Measurements from ENCODE around the gene STAB1.
"Not testable (repeated sequence)": the region's sequence is repeated elsewhere in the genome, so short reads cannot be mapped to it uniquely, and the experiment has no call there.

STAB1 gene

DNA sequence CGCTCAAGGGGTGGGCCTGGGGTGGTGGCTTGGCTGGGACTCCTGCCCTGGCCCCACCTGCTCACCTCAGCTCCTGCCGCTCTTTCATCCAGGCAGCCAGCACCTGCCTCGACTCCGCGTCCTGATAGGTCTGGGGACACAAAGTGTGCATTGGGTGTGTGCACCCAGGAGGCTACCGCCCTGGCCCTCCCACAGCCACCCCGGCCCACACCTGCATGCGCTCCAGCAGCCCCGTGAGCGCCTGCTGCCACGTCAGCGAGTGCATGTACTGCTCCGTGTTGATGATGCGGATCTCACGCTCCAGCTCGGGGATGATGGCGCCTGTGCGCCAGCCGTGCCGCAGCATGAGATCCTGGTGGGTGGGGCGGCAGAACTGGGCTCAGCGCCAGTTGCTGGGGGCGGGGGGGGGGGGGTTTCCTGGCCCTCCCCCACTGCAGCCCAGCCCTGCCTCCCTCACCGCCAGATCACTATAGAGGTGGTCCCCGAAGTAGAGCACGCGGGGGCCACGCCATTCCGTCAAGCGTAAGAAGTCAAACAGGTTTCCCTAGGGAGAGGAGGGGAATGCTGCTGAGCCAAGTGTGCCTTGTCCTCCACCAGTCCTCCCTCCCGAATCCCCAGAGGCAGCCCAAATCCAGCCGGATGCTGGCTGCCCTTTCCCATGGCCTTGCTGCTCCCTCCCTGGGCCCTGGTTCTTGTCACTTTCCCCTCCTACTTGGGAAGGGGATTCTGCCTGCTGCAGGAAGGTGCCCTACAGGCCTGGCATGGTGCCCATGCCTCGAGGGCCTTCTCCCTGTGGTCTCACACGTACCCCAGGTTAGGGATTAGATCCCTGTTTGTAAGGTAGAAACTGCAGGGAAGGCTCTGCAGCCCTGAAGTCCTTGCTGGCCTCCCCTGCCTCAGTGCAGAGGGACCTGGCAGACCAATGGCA is 29.9 kb downstream of the STAB1 start:
- no peak for DNase-seq (ENCODE audit: low spot score)

DNA sequence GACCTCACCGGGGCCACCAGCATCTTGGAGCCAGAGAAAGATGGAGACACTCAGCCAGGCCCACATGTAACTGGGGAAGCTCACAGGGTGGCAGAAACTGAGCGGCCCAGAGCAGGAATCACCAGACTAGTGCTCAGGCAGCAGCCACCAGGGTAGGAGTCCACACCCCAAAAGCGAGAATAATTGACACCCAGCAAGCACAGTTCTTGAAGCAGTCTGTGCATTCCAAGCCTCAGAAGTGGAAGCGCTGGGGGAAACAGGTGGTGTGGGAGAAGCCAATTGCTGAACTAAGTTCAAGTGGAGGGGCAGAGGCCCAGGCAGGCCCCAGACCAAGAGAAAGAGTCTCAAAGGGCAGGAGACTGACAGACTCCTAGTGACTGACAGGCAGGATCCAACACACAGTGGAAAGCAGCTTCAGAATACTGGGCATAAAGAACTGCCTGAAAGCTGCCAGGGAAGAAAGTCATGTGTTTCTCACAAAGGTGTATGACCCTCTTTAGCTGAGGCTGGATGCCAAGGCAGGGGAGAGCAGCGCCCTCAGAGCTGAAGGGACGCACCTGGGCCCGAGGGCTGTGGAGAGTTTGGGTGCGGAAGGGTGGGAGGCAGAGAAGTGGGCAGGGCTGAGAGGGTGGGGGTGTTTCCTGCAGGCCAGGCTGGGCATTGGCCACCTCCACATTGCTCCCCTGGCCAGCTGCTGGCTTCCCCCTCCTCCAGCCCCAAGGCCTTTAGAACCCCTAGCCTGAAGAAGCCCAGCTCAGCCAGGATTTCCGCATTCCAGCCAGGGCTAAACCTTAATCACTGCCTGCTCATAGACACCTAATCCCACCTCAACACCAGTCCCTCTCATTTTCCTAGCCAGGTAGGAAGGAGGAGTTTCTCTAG is 30.8 kb downstream of the STAB1 start:
- no peak for DNase-seq (ENCODE audit: low spot score)

DNA sequence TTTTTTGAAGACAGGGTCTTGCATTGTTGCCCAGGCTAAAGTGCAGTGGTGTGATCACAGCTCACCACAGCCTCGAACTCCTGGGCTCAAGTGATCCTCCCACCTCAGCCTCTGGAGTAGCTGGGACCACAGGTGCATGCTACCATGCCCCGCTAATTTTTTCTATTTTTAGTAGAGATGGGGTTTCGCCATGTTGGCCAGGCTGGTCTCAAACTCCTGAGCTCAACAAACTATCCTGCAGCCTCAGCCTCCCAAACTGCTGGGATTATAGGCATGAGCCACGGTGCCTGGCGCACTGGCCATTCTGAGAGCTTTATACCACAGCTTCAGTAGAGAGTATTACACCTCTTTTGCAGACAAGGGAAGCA is 31.5 kb downstream of the STAB1 start:
- DNase-seq (ENCODE audit: low spot score), result not testable (repeated sequence)

DNA sequence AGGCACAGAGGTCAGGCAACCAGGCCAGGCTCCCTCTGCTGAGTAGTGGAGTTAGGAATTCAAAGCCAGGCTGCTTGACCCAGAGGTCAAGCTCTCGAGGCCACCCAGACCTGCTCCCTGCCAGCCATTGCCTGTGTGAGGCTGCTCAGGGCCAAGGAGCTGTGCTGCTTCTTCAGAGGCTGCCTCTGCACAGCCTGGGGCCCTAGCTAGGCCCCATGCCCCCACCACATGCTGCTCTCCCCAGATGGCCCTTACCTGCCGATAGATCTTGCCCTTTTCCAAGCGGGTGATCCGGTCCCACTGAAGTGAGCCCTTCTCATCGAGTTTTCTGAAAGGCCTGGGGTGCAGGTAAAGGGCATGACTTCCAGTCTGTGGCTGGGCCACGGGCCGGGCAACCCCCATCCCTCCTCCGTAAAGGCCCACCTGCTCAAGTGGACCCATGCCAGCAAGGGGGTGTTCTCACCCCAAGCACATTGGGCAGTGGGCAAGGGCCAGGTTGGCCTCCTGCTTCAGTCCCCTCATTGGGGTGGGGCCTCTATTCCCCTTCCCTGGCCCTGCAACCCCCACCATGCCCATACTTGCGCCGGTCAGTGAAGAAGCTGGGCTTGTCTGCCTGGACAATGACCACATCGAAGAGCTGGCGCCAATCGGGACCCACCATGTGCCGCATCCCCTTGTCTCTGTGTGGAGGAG is 32.0 kb downstream of the STAB1 start:
- no peak for DNase-seq (ENCODE audit: low spot score)

DNA sequence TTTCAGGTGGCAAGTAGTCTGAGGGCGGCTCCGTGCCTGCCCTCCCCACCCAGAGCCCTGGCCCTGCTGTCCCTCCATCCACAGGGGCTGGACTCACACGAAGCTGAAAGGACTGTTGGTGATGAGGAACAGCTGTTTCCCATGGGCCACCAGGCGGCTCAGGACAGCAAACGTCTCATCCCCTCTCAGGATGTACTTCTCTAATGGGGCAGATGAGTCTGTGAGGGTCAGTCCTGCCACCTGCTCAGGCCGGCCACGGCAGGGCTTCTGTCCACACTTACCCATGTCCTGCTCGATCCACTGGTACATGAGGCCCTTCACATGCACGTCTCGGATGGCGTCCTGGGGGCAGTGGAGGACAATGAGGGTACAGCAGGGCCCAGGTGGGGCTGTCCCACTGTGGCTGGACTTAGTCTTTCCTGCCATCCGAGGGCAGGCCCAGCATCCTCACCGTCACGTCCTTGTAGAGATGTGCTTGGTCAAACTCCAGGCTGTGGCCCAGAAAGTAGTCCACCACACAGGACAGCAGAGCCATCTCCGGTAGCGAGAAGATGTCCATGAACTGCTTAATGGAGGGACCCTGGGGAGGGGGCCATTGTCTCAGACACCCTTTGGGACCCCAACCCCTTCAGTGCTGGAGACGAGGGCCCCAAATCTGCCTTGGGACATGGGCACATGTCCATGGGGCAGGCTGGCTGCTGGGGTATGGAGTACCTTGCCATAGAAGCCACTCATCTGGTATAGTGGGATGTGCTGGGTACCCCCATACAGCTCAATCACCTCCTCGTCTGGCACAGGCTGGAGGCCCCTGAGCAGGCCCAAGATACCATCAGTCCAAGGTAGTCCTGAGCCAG is 32.8 kb downstream of the STAB1 start:
- DNase-seq (ENCODE audit: low spot score), result no peak

DNA sequence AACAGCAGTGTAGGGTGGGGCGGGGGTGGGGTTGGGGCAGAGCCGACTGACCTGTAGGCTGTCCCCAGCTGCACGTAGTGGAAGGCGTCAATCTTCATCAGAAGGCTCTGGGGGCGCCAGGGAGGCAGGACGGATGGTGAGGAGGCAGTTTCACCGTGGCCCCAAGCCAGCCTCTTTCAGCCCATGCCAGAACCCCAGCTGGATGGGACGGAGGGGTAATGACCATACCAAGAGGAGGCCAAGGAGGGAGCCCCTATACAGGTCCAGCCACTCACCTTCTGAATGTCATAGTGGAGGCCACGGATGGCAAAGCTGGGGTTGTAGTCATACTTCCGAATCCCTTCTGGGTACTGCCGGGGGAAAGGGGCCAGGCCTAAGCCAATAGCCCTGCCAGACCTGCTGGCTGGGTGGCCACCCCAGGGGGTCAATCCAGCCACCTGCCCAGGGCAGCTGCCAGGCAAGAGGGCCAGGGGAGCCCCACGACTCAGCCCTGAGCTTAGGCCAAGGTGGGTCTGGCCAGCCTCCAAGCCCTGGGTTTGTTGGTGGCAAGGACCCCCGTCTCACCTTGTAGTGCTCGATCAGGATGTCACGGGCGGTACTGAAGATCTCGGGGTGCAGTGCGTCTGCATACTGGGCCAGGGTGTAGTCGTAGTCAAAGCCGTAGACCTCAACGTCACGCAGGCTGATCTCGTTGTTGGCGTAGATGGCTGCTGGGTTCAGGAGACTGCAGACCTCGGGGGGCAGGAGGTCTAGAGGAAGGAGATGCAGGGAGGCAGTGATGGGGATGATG is 33.6 kb downstream of the STAB1 start:
- no peak for DNase-seq (ENCODE audit: low spot score)

DNA sequence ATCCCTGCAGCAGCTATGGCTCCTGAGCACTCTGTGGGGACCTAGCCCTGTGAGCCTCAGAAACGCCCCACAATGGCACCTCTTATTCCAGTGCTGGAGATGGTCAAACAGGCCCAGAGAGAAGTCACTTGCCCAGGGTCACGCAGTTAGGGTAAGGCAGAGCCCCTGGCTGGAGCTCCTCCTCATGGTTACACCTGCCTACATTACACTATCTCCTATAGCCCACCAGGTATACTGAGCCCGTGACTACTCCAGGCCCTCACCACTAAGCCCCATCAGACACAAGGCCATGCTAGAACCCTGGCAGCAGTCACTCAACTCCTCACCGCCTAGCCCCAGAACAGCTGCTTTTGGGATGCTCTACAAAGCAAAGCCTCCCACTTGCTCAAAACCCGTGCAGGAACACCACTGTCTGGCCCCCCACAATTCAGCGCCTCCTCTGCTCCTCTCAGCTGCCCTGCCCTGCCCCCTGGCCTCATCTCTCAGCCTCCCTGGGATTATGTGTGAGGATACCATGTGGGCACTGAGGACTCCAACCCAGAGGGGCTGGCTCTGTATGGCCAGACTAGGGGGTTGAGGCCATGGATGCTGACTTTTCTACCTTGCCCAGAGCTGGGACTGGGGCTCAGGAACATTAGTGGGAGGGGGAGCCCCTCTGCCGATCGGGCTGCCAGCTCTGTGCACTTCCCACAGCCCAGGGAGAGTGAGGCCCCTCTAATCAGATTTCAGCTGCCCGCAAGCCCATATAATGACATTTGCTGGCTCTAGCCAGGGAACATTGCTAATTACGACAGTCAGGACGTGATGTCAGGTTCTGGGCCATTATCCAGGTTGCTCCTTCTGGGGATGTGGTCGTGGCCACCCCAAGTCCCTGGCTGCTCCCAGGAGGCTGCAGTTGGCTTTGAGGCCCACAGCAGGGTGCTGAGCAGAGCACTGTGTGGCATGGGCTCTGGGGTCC is 34.5 kb downstream of the STAB1 start:
- DNase-seq (ENCODE audit: low spot score), result no peak

DNA sequence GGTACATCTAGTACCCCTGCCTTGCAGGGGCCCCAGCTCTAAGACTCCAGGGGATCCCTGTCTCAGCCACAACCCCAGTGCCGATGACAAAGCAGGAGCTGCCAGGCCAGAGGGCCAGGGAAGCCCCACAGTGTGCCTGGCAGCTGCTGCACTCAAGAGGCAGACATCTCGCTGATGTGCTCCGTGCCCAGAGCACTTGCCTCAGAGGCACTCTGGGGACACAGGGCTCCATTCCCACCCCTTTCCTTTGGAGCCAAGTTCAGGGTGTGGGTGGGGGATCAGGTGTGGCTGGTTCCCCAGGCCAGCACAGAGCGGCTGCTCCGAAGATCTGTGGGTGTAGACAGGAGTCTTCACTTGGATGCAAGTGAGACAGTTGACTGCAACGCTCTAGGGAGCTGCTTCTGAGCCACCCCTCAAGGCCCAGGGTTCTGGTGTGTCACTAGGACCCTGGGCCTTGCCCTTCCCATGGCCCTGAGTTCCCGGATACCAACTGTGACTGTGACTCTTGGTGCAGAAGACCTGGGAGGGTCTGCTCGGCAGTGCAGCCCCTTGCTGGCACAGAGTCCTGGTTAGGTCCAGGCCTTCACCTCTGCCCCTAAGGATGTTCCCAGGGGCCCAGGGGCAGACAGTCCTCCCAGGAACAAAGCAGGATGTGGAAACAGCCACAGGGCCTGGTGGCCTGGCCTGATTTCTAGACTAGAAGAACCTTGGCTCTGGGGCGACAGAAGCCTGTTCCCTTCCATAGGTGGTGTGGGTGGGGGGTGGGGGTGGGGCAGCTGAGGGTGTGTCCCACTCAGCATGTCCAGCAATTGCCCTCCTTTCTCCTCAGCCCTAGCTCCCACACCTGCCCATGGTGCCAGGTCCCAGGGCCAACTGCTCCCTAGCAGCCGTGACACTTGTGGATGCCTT is 36.0 kb downstream of the STAB1 start:
- no peak for DNase-seq (ENCODE audit: low spot score)

DNA sequence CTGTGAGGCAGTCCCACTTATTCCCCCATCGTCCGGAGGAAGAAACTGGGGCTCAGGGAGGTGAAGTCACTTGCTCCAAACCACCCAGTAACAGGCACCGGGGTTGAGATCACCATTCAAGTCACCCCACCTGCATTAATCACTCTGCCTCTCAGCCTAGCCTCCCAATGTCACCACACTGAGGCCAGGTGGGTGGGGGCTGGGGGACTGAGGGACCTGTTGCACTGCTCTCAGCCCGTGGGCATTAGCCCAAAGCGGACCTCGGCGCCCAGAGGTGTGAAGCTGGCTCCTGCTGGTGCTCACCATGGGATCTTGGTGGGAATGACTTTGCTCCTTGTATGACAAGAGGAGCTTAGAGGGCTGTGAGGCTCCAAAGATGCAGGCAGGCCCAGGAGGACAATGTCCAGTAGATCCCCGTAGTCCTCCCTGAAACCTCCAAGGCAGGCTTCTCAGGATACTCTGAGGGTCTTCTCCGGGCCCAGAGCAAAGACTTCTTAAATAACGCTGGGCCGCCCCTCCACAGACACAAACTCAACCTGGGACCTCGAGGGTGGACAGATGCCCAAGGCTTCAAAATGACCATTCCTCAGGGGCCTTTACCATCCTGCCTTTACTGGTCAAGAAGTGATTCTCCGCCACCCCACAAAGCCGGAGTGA is 36.9 kb downstream of the STAB1 start:
- DNase-seq (ENCODE audit: low spot score), result no peak

DNA sequence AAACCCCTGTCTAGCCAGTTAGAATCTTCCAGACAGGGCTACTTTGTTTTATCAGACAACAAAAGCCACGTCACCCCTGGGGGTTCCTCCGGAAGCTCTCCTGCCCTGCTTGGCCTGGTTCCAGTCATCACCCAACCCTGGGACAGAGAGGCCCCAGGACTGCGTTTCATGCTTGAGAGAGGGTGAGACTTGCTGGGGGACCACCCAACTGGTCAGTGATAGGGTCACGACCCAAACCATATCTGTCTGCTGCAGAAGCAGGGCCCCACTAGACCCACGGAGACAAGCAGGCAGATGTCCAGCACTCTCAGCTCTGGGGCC is 37.3 kb downstream of the STAB1 start:
- DNase-seq (ENCODE audit: low spot score), result peak; percentile 15

DNA sequence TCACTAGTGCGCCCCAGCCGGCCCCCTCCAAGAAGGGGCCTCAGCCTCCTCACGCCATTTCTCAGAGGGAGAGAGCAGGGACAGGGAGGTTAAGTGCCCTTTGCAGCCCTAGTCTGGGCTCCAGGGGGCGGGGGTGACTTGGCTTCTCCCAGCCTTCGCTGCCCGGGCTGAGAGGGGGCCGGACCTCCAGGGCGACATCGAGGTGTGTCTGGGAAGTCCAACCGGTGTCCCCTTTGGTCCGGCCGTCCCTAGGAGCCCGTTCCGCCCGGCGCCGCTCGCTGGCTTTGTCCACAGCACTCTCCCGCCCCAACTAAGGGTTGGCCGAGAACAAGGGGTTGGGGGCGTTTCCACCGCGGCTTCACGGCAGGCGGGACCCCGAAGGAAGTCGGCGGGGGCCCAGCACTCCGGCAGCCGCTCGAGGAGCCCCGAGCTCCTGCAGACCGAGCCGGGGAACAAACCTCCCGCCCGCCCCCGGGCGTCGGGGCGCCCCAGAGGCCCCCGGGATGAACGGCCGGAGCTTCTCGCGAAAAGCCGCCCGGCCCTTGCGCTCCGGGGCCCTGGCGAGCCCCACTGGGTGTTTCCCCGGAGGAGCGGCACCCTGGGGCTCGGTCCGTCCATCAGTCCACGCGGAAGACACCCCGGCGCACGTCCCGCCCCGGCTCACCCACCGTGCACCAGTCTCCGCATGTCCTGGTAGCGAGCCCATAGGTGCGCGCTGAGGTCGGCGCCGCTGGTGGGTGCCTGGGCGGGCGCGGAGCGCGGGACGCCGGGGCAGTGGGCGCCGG is 37.9 kb downstream of the STAB1 start:
- DNase-seq (ENCODE audit: low spot score), result peak; percentile 39

DNA sequence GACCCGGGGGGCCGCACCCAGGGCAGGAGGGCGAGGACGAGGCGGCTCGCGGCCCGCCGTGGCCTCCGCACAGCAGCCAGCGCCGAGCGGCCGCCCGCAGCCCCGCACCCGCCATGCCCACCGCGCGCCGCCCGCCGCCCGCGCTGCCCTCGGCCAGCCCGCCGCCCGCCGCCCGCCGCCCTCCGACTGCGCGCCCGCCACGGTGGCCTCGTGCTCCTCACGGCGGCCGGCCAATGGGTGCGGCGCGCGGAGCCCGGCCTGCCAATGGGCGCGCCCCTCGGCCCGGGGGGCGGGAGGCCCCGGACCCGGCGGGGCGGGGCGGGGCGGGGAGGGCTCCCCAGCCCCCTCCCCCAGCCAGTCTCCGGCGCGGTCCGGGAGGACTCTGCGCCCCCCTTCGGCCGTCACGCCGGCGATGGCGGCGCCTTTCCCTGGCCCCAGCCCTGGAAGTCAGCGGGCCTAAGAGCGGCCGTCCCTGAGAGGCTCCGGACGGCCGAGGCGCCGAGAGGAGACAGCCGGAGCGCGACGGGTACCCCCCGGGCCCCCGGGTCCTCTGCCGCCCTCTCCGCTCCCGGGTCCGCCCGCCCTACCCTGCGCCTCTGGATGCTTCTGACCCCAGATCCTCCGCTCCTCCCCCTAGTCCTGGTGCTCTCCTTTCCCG is 38.6 kb downstream of the STAB1 start, which contains the start of gene NT5DC2:
Gene NT5DC2, minus strand, starts transcription at position 235 of the 658 bp plus-strand sequence. Its CDS starts 120 bp downstream, at position 115.
- DNase-seq (ENCODE audit: low spot score), result peak; percentile 96

DNA sequence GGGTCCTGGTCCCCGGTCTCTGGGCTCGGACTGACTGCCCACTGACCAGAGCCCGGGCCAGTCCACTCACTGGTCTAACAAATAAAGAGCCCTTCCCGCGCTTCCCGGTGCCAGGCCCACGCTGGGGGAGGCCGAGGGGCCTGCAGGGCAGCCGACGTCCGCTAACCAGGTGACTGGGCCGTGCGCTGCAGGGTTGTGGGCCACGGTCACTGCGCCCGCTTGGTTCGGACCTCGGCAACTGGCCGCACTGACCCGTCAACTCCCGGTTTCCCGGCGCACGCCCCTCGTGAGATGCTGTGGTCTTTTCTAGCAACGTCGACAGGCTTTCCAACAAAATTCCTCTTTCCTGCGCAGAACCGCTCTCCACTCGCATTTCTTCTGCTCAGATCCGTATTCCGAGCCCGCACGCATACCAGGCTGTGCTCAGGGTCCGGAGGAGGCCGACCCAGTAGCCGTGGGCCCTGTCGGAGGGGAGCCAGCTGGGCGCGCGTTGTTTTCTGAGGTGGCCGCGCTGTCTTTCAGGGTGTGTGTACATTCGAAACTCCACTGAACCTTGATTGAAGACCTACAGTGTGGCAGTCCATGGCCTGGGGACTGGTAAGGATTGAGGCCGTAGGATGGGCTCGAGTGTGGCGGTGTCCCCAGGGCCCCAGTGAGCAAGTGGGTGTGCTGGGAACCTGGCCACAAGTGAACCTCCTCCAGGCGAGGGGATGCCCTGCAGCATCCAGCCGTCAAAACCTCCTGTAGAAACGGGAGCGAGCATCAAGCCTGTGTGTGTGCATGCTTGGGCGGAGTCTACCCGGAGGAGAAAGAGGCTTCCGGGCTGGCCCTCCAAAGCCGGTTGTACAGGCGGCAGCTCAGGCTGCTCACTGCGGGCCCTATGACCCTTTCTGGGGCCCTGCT is 39.4 kb downstream of the STAB1 start:
- DNase-seq (ENCODE audit: low spot score), result peak; percentile 41

DNA sequence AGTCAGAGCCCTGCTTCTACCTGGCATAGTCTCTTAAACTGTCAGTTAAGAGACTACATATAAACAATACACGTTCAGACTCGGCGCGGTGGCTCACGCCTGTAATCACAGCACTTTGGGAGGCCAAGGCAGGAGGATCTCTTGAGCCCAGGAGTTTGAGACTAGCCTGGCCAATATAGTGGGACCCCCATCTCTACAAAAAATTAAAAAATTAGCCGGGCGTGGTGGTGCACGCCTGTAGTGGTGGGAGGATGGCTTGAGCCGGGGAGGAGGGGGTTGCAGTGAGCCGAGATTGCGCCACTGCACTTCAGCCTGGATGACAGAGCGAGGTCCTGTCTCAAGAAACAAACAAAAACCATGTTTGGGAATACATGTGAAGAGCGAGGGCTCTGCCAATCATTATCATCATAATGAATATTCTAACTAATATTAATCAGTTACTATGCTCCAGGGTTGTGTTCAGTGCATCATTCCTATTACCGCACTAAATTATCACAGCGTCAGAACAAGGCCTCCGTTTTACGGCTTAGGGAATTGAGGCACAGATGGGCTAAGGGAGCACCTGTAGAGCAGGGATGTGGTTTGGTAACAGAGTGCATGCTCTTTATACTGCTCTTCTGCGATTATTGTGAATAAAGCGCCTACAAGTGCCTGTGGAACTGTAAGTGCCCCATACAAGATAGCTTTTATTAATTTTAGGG is 40.4 kb downstream of the STAB1 start:
- DNase-seq (ENCODE audit: low spot score), result no peak

DNA sequence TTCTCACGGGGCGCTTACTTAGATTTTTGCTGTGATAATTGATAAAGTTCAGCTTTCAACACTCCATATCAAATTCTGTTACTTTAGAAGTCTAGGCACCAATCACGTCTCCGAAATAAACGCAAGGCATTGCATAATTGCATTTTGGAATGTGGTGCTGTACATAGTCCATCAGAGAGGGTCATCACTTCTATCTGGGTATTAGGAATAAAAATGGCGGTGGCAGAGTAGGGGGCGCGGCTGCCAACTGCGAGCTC is 40.9 kb downstream of the STAB1 start:
- DNase-seq (ENCODE audit: low spot score), result no peak

Measured in AG20443 (cell line).